ENCODE measurements around the gene CENPP.

DNA sequence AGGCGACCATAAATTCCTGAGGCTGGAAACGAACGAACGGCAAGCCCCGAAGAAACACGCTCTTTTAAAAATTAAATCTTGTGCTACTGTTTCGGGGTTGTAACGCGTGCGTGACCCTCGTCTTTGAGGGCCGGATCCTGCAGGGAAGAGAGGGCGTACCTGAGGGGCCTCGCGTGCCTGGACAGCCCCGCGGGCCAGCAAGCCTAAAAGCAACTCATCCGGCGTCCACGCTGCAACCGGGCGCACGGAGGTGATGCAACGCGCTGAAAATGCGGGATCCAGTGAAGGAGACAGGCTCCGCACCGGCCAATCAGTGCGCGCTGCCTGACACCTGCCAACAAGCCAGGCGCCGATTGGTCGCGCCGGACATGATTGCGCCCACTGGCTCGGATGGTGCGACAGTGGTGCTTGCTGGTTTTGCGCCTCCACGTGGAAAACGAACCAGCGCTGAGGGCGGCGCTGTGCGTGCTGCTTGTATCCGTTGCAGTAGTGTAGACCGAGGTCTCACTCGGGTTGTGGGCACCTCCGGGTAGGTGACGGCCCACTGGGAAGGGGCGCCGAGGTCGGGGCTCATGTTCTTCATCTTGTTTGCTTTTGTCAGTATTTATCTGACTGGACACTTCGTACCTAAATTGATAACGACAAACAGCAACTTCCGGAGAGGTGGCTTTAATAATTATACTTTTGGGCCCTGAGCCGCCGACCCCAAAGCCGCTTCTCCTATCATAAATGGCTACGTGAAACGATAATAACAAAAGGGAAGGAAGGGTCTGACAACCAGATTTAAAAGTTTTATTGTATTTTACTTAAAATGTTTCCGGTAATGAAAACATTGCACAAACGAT is 32.1 kb upstream of the CENPP start, which contains the start of gene IARS1:
- TF ChIP-seq POLR2AphosphoS5 (IDR thresholded peaks at IDR 0.05; ENCODE audit: insufficient read depth in 1 of 2, low read depth in 1 of 2) = peak; percentile 92 to 93
- peak in 1 of 2 donors; percentile 30 for TF ChIP-seq POLR2A (IDR thresholded peaks at IDR 0.05)
- peak in 2 of 3 experiments; percentile 18 to 26 for TF ChIP-seq CTCF (IDR thresholded peaks at IDR 0.05)

All from vagina (tissue), 2 donors.